H9 (cell line): ENCODE measurements around the gene PIAS4. TPM values are rescaled to one million over a fixed set of nuclear protein-coding genes. Genes with fewer than 3 reads are reported as not detected.

Source experiments
- DNase-seq: peaks from one replicate; pipeline ENCODE4 v3.0.0-alpha.2; 2017
- H2AFZ ChIP-seq: one replicate; pipeline ENCODE4 v1.6.1; 2013; ENCODE audit warnings: mild to moderate bottlenecking, low read length, control low read depth, moderate library complexity
- H2AK5ac ChIP-seq: 2 replicates; pipeline ENCODE4 v1.6.1; 2013; ENCODE audit warnings: low read length, control low read depth, mixed read lengths; ENCODE audit not compliant: insufficient read length
- H2BK120ac ChIP-seq: one replicate; pipeline ENCODE4 v1.6.1; 2013; ENCODE audit warnings: low read depth, mild to moderate bottlenecking, low read length, control low read depth, inconsistent platforms; ENCODE audit not compliant: poor library complexity, severe bottlenecking
- H2BK12ac ChIP-seq: 2 replicates; pipeline ENCODE4 v1.6.1; 2013; ENCODE audit warnings: low read length, control low read depth, mixed read lengths, low read depth; ENCODE audit not compliant: insufficient read length
- H2BK15ac ChIP-seq: 2 replicates; pipeline ENCODE4 v1.6.1; 2013; ENCODE audit warnings: low read depth, low read length, control low read depth
- H2BK20ac ChIP-seq: one replicate; pipeline ENCODE4 v1.6.1; 2013; ENCODE audit warnings: low read depth, mild to moderate bottlenecking, low read length, control low read depth, inconsistent platforms; ENCODE audit not compliant: poor library complexity, severe bottlenecking
- H2BK5ac ChIP-seq: 2 replicates; pipeline ENCODE4 v1.6.1; 2013; ENCODE audit warnings: low read length, control low read depth, mixed read lengths; ENCODE audit not compliant: insufficient read length
- H3K14ac ChIP-seq: 2 replicates; pipeline ENCODE4 v1.6.1; 2013; ENCODE audit warnings: low read length, control low read depth; ENCODE audit not compliant: insufficient read depth
- H3K18ac ChIP-seq: 2 replicates; pipeline ENCODE4 v1.6.1; 2013; ENCODE audit warnings: low read depth, mild to moderate bottlenecking, mixed read lengths, low read length, control low read depth; ENCODE audit not compliant: insufficient read length
- H3K23ac ChIP-seq: 2 replicates; pipeline ENCODE4 v1.6.1; 2013; ENCODE audit warnings: low read length, control low read depth, mixed read lengths, low read depth; ENCODE audit not compliant: insufficient read length
- H3K23me2 ChIP-seq: 2 replicates; pipeline ENCODE4 v1.6.1; 2013; ENCODE audit warnings: low read depth, mild to moderate bottlenecking, mixed read lengths, low read length, control low read depth; ENCODE audit not compliant: insufficient read length, poor library complexity, severe bottlenecking
- H3K27ac ChIP-seq: 2 replicates; pipeline ENCODE4 v1.5.1; 2013; ENCODE audit warnings: low read length, control low read depth, mixed read lengths, low read depth; ENCODE audit not compliant: insufficient read length
- H3K27me3 ChIP-seq: 2 replicates; pipeline ENCODE4 v1.6.1; 2013; ENCODE audit warnings: low read length, control low read depth, inconsistent platforms; ENCODE audit not compliant: insufficient read depth
- H3K4ac ChIP-seq: 2 replicates; pipeline ENCODE4 v1.6.1; 2013; ENCODE audit warnings: low read depth, mild to moderate bottlenecking, control low read depth, inconsistent platforms, low read length, moderate library complexity
- H3K4me1 ChIP-seq: 2 replicates; pipeline ENCODE4 v1.6.1; 2013; ENCODE audit warnings: low read length, control low read depth, inconsistent platforms; ENCODE audit not compliant: insufficient read depth
- H3K4me2 ChIP-seq: 2 replicates; pipeline ENCODE4 v1.6.1; 2013; ENCODE audit warnings: low read length, control low read depth, mixed read lengths; ENCODE audit not compliant: insufficient read length, insufficient read depth
- H3K56ac ChIP-seq: 2 replicates; pipeline ENCODE4 v1.6.1; 2013; ENCODE audit warnings: low read depth, mild to moderate bottlenecking, mixed read lengths, low read length, control low read depth; ENCODE audit not compliant: insufficient read length
- H3K79me1 ChIP-seq: 2 replicates; pipeline ENCODE4 v1.6.1; 2013; ENCODE audit warnings: low read depth, mild to moderate bottlenecking, moderate library complexity, low read length, control low read depth, inconsistent platforms; ENCODE audit not compliant: insufficient read depth, poor library complexity, severe bottlenecking
- H3K79me2 ChIP-seq: 2 replicates; pipeline ENCODE4 v1.6.1; 2013; ENCODE audit warnings: low read length, control low read depth, inconsistent platforms; ENCODE audit not compliant: insufficient read depth
- H3K9ac ChIP-seq: 2 replicates; pipeline ENCODE4 v1.6.1; 2013; ENCODE audit warnings: low read length, control low read depth, mixed read lengths; ENCODE audit not compliant: insufficient read length; ENCODE audit errors: extremely low read depth
- H3K9me3 ChIP-seq: one replicate; pipeline ENCODE4 v1.6.1; 2013; ENCODE audit warnings: low read depth, low read length, inconsistent platforms; ENCODE audit not compliant: control insufficient read depth
- H3T11ph ChIP-seq: one replicate; pipeline ENCODE4 v1.6.1; 2013; ENCODE audit warnings: mild to moderate bottlenecking, low read length, control low read depth, inconsistent platforms
- H4K20me1 ChIP-seq: one replicate; pipeline ENCODE4 v1.6.1; 2013; ENCODE audit not compliant: control insufficient read depth, insufficient read length, insufficient read depth
- H4K5ac ChIP-seq: 2 replicates; pipeline ENCODE4 v1.6.1; 2013; ENCODE audit warnings: low read depth, mild to moderate bottlenecking, mixed read lengths, low read length, control low read depth; ENCODE audit not compliant: insufficient read length
- H4K8ac ChIP-seq: replicated peaks from 2 replicates; pipeline ENCODE4 v1.6.1; 2013; ENCODE audit warnings: low read length, control low read depth, mixed read lengths, low read depth; ENCODE audit not compliant: insufficient read length
- H4K91ac ChIP-seq: 2 replicates; pipeline ENCODE4 v1.6.1; 2013; ENCODE audit warnings: low read depth, mild to moderate bottlenecking, moderate library complexity, mixed read lengths, low read length, control low read depth; ENCODE audit not compliant: insufficient read length
- H3K27ac Mint-ChIP-seq, 3 experiments: 2 replicates in 2 of 3; 3 replicates in 1 of 3; pipeline ENCODE4 v1.8.0; 2020 to 2021; ENCODE audit warnings: mixed read lengths in 3 of 3, mild to moderate bottlenecking in 1 of 3, moderate library complexity in 1 of 3
- H3K27me3 Mint-ChIP-seq: 2 replicates; pipeline ENCODE4 v1.8.0; 2021; ENCODE audit warnings: low read depth, mild to moderate bottlenecking, moderate library complexity, mixed read lengths
- H3K36me3 Mint-ChIP-seq, 3 experiments: 2 replicates in 2 of 3; 3 replicates in 1 of 3; pipeline ENCODE4 v1.8.0; 2020 to 2021; ENCODE audit warnings: low read depth in 3 of 3, mixed read lengths in 3 of 3; ENCODE audit not compliant: insufficient read depth in 1 of 3
- H3K4me1 Mint-ChIP-seq, 2 experiments: 2 replicates each; pipeline ENCODE4 v1.8.0; 2020; ENCODE audit warnings: mixed read lengths in 2 of 2
- H3K4me3 Mint-ChIP-seq, 2 experiments: 2 replicates in 1 of 2; 3 replicates in 1 of 2; pipeline ENCODE4 v1.8.0; 2020 to 2021; ENCODE audit warnings: mild to moderate bottlenecking in 2 of 2, mixed read lengths in 2 of 2, moderate library complexity in 1 of 2
- H3K9me3 Mint-ChIP-seq, 2 experiments: 2 replicates in 1 of 2; 3 replicates in 1 of 2; pipeline ENCODE4 v1.8.0; 2020; ENCODE audit warnings: mild to moderate bottlenecking in 2 of 2, mixed read lengths in 2 of 2, moderate library complexity in 1 of 2
- CTCF ChIP-seq: fragments of 200-600 bp; sonication (generic); conservative IDR thresholded peaks from 3 replicates; pipeline ENCODE4 v1.8.0; 2021; ENCODE audit warnings: antibody characterized with exemption, mild to moderate bottlenecking
- WGBS: extraction: QIAGEN DNeasy Blood & Tissue Kit; methylation state at CpG from one replicate; pipeline ENCODE4 v1.1.7; 2013; ENCODE audit warnings: missing lambda C conversion rate, low lambda C conversion rate, mixed read lengths; ENCODE audit not compliant: insufficient read length; ENCODE audit errors: extremely low coverage; 5-methylcytosine and 5-hydroxymethylcytosine counted together
- total RNA-seq: library from RNA; stranded (reverse); gene quantifications from 2 replicates; pipeline ENCODE4 v1.2.1, GENCODE V29; 2021

Gene PIAS4
- total RNA-seq, 1 experiment from 2014 or later: 52.0 TPM

GRCh38 chr19:4016903-4017638 lies 9.5 kb downstream of the PIAS4 start:
- Histone ChIP-seq H3K4ac (no peak overlapping the region), H4K8ac (no peak overlapping the region), H3K79me1 (peaks cover 13% of the 10 kb centered on the region), H3K4me1 (no peaks in the 10 kb centered on the region), H3K27ac (no peak overlapping the region), H2BK12ac (no peak overlapping the region), H2BK15ac (no peak overlapping the region), H2BK20ac (no peak overlapping the region), H2AK5ac (no peak overlapping the region), H3K79me2 (peaks cover 9% of the 10 kb centered on the region; the same call in 1 of the 2 replicates), H2BK5ac (no peak overlapping the region), H3K18ac (no peak overlapping the region), H3K9ac (no peak overlapping the region), H3K23me2 (no peaks in the 10 kb centered on the region), H3K4me2 (no peak overlapping the region), H4K91ac (no peak overlapping the region), H3K27me3 (no peaks in the 10 kb centered on the region), H3K56ac (no peak overlapping the region), H3K9me3 (no peaks in the 10 kb centered on the region), H3K14ac (no peak overlapping the region), H4K20me1 (no peaks in the 10 kb centered on the region), H3T11ph (no peak overlapping the region), H2AFZ (no peak overlapping the region), H3K23ac (no peak overlapping the region), H2BK120ac (no peak overlapping the region), H4K5ac (no peak overlapping the region)
- no peak for TF ChIP-seq CTCF
- Mint-ChIP-seq H3K9me3 (no peaks in the 10 kb centered on the region; a peak in 1 of 5 replicates), H3K4me1 (peaks cover 0 to 11% of the 10 kb centered on the region in 2 experiments; a peak in 2 of 4 replicates), H3K27ac (peak overlapping the region in 1 of 3 experiments; percentile 48; a peak in 1 of 7 replicates), H3K27me3 (no peaks in the 10 kb centered on the region), H3K36me3 (peaks cover 9 to 36% (median 30%) of the 10 kb centered on the region in 3 experiments), H3K4me3 (no peak overlapping the region)
- WGBS: no CpG with 5 or more reads among the region's 15 CpGs
- DNase-seq: no peak
